Measurements from ENCODE around the gene GLP1R. TPM values are rescaled to one million over a fixed set of nuclear protein-coding genes. Genes with fewer than 3 reads are reported as not detected.

The GLP1R gene
- total and polyA plus RNA-seq, 2 of the 13 experiments (the other 11 are each of a cell fraction or from before 2014, with no cell fraction given) = not detected

DNA sequence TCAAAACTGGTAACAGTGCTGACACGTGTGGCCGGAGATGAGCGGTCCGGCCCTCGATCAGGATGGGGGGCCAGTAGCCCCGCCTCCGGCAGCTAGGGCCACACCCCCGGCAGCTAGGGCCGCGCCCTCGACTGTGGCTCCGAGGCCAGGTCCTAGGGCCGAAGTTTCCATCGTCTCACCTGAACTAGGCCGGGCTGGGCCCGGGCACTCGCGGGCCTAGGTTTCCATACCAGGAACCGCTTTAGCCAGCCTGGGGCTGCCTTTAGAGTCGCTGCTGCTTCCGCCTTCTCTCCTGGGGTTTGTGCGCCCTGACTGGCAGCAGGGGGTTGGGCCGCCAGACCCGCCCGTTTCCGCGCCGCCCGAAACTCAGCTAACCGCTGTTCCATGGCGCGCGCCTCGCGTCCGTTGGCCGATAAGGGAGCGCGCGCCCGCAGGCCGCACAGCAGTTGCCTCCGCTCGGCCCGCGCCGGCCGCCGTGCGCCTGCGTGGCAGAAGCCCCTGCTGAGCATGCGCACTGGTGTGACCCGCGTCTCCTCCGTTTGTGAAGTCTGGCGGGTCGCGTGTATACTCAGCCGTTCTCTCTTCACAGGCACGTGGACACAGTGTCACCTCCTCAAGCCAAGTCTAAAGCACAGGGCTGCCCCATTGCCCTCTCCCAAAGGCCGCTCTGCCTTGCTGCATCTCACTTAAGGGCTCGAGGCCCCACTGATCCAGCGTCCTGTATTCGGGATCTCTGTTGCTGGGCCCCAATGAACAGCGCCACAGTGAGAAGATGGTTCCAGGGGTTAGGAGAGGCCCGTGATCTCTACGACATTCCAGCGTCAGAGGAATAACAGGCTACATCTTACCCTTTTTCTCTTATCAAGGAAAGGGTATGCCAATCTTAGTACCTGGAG lies 66.4 kb downstream of the GLP1R start, which contains the start of gene SAYSD1 (continued):
- TF ChIP-seq ZNF605 (CRISPR knock-in tag; IDR thresholded peaks at IDR 0.05) (peak; percentile 95), ZNF652 (CRISPR knock-in tag; IDR thresholded peaks at IDR 0.05; ENCODE audit: borderline replicate concordance, low read depth) (no peak), ZNF337 (CRISPR knock-in tag; IDR thresholded peaks at IDR 0.05; ENCODE audit: borderline replicate concordance, low read depth) (peak; percentile 92), TCF7L2 (IDR thresholded peaks at IDR 0.05; ENCODE audit: low read depth, low read length) (no peak), KDM3A (CRISPR knock-in tag; IDR thresholded peaks at IDR 0.05; ENCODE audit: low read depth) (peak; percentile 35; the same call in 1 of the 2 replicates), ZFY (CRISPR knock-in tag; IDR thresholded peaks at IDR 0.05) (peak; percentile 99), AGO1 (IDR thresholded peaks at IDR 0.05; ENCODE audit: low read depth, low read length, poor library complexity, severe bottlenecking) (peak; percentile 52), ZMYM2 (CRISPR knock-in tag; IDR thresholded peaks at IDR 0.05) (no peak), ZNF180 (CRISPR knock-in tag; IDR thresholded peaks at IDR 0.05; ENCODE audit: borderline replicate concordance, low read depth) (no peak), IKZF4 (CRISPR knock-in tag; IDR thresholded peaks at IDR 0.05; ENCODE audit: borderline replicate concordance, low read depth, not compliant biosample characterization) (peak; percentile 88), ZNF766 (CRISPR knock-in tag; IDR thresholded peaks at IDR 0.05; ENCODE audit: borderline replicate concordance) (peak; percentile 99), SATB2 (CRISPR knock-in tag; IDR thresholded peaks at IDR 0.05) (peak; percentile 98), SAFB2 (CRISPR knock-in tag; IDR thresholded peaks at IDR 0.05; ENCODE audit: borderline replicate concordance, low read depth) (peak; percentile 88), CHCHD3 (CRISPR knock-in tag; IDR thresholded peaks at IDR 0.05) (peak; percentile 99)
- TF ChIP-seq, protein P1, sequence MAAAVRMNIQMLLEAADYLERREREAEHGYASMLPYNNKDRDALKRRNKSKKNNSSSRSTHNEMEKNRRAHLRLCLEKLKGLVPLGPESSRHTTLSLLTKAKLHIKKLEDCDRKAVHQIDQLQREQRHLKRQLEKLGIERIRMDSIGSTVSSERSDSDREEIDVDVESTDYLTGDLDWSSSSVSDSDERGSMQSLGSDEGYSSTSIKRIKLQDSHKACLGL (CRISPR knock-in tag; IDR thresholded peaks at IDR 0.05) = peak; percentile 97
- TF ChIP-seq, protein P2, sequence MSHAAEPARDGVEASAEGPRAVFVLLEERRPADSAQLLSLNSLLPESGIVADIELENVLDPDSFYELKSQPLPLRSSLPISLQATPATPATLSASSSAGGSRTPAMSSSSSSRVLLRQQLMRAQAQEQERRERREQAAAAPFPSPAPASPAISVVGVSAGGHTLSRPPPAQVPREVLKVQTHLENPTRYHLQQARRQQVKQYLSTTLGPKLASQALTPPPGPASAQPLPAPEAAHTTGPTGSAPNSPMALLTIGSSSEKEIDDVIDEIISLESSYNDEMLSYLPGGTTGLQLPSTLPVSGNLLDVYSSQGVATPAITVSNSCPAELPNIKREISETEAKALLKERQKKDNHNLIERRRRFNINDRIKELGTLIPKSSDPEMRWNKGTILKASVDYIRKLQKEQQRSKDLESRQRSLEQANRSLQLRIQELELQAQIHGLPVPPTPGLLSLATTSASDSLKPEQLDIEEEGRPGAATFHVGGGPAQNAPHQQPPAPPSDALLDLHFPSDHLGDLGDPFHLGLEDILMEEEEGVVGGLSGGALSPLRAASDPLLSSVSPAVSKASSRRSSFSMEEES (CRISPR knock-in tag; IDR thresholded peaks at IDR 0.05) = peak; percentile 65; the same call in 1 of the 2 replicates
- TF ChIP-seq, protein P3, sequence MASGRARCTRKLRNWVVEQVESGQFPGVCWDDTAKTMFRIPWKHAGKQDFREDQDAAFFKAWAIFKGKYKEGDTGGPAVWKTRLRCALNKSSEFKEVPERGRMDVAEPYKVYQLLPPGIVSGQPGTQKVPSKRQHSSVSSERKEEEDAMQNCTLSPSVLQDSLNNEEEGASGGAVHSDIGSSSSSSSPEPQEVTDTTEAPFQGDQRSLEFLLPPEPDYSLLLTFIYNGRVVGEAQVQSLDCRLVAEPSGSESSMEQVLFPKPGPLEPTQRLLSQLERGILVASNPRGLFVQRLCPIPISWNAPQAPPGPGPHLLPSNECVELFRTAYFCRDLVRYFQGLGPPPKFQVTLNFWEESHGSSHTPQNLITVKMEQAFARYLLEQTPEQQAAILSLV (CRISPR knock-in tag; IDR thresholded peaks at IDR 0.05; ENCODE audit: borderline replicate concordance) = peak; percentile 92; the same call in 1 of the 2 replicates
- TF ChIP-seq, protein P4, sequence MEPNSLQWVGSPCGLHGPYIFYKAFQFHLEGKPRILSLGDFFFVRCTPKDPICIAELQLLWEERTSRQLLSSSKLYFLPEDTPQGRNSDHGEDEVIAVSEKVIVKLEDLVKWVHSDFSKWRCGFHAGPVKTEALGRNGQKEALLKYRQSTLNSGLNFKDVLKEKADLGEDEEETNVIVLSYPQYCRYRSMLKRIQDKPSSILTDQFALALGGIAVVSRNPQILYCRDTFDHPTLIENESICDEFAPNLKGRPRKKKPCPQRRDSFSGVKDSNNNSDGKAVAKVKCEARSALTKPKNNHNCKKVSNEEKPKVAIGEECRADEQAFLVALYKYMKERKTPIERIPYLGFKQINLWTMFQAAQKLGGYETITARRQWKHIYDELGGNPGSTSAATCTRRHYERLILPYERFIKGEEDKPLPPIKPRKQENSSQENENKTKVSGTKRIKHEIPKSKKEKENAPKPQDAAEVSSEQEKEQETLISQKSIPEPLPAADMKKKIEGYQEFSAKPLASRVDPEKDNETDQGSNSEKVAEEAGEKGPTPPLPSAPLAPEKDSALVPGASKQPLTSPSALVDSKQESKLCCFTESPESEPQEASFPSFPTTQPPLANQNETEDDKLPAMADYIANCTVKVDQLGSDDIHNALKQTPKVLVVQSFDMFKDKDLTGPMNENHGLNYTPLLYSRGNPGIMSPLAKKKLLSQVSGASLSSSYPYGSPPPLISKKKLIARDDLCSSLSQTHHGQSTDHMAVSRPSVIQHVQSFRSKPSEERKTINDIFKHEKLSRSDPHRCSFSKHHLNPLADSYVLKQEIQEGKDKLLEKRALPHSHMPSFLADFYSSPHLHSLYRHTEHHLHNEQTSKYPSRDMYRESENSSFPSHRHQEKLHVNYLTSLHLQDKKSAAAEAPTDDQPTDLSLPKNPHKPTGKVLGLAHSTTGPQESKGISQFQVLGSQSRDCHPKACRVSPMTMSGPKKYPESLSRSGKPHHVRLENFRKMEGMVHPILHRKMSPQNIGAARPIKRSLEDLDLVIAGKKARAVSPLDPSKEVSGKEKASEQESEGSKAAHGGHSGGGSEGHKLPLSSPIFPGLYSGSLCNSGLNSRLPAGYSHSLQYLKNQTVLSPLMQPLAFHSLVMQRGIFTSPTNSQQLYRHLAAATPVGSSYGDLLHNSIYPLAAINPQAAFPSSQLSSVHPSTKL (CRISPR knock-in tag; IDR thresholded peaks at IDR 0.05) = peak; percentile 34
- TF ChIP-seq, protein P5, sequence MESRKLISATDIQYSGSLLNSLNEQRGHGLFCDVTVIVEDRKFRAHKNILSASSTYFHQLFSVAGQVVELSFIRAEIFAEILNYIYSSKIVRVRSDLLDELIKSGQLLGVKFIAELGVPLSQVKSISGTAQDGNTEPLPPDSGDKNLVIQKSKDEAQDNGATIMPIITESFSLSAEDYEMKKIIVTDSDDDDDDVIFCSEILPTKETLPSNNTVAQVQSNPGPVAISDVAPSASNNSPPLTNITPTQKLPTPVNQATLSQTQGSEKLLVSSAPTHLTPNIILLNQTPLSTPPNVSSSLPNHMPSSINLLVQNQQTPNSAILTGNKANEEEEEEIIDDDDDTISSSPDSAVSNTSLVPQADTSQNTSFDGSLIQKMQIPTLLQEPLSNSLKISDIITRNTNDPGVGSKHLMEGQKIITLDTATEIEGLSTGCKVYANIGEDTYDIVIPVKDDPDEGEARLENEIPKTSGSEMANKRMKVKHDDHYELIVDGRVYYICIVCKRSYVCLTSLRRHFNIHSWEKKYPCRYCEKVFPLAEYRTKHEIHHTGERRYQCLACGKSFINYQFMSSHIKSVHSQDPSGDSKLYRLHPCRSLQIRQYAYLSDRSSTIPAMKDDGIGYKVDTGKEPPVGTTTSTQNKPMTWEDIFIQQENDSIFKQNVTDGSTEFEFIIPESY (CRISPR knock-in tag; IDR thresholded peaks at IDR 0.05) = peak; percentile 38; the same call in 1 of the 2 replicates
